Measurements from ENCODE around the gene GAD1. TPM values are rescaled to one million over a fixed set of nuclear protein-coding genes. Genes with fewer than 3 reads are reported as not detected.

GAD1 gene
- total RNA-seq, 3 donors from 2014 or later (not counting 1 experiment from before 2014, with no cell fraction given), result not detected

DNA sequence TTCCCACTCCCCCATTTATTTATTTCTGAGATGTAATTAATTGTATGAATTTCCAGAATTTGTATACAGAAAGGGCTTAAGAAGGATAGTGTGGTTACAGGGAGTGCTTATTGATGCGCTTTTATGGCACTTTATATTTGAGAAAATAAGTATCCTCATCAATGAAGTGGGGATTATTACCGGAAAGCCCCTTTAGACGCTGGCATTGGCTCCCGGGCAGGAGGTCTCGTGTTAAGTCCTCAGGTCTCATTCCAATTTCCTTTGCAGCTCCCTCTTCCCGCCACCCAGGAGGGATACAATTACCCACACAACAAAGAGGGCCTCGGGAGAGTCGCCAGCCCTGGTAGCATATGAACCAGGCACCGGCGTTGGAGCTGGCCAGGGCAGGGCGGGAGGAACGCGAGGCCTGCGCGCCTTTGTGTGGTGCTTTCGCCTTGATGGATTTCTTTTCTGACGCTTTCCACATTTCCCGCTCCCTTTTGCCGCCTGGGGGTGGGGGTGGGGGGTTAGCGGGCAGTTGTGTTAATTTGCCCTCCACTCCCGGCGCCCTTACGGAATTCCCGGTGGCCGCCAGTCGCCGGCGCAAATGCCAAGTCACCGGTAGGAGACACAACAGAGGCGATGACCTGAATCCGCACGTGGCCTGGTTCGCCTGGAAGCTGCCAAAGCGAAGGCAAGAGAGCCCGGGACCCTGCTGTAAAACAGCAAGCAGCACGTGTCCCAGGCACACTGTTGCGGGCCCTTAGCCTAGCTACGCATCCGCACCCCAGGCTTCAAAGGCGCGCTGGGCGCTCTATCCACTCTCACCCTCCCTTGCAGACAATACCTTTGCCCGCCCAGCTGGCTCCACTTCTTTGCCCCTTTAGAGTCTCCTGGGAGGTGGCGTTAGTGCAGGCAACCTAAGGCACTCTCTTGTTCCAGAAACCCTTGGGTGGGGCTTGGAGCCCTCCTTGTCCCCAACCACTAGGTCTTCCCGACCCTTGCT, 3.3 kb downstream of the GAD1 start:
- Histone ChIP-seq H3K36me3 (ENCODE audit: control insufficient read depth, insufficient read depth, low read length) (no peaks in the 10 kb centered on the region), H3K27me3 (ENCODE audit: control insufficient read depth, insufficient read depth, low read length) (peaks cover 82% of the 10 kb centered on the region), H3K4me3 (ENCODE audit: low read length) (peak overlapping the region; percentile 18), H3K9me3 (ENCODE audit: control insufficient read depth, insufficient read depth, low read length) (peaks cover 4% of the 10 kb centered on the region), H3K4me1 (ENCODE audit: control insufficient read depth, insufficient read depth, low read length) (peaks cover 78% of the 10 kb centered on the region), H3K27ac (ENCODE audit: low read length) (no peak overlapping the region)
- WGBS (ENCODE audit: insufficient coverage), result 15% methylated on average over 45 of the region's 45 CpGs
- intact Hi-C loops (cut with micrococcal nuclease), result loop anchor here (10.0 kb wide), 1 partner anchor 1285 kb away; the partner anchor contains the start of gene DLX2
- ATAC-seq (no peak), DNase-seq (peak in 1 of 2 donors; percentile 34)
- peak overlapping the region in 1 of 2 donors; percentile 1 for H3K27ac Mint-ChIP-seq
- no peaks in the 10 kb centered on the region for H3K36me3 Mint-ChIP-seq
- peaks cover 40 to 64% of the 10 kb centered on the region in 2 donors for H3K4me1 Mint-ChIP-seq
- peak overlapping the region; percentile 83 for H3K4me3 Mint-ChIP-seq
- peaks cover 76% of the 10 kb centered on the region in 2 donors for H3K27me3 Mint-ChIP-seq (ENCODE audit: low read depth in 2 of 2)
- TF ChIP-seq, protein P1, sequence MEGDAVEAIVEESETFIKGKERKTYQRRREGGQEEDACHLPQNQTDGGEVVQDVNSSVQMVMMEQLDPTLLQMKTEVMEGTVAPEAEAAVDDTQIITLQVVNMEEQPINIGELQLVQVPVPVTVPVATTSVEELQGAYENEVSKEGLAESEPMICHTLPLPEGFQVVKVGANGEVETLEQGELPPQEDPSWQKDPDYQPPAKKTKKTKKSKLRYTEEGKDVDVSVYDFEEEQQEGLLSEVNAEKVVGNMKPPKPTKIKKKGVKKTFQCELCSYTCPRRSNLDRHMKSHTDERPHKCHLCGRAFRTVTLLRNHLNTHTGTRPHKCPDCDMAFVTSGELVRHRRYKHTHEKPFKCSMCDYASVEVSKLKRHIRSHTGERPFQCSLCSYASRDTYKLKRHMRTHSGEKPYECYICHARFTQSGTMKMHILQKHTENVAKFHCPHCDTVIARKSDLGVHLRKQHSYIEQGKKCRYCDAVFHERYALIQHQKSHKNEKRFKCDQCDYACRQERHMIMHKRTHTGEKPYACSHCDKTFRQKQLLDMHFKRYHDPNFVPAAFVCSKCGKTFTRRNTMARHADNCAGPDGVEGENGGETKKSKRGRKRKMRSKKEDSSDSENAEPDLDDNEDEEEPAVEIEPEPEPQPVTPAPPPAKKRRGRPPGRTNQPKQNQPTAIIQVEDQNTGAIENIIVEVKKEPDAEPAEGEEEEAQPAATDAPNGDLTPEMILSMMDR (IDR thresholded peaks at IDR 0.05), result no peak
- H3K9me3 Mint-ChIP-seq, result no peaks in the 10 kb centered on the region

DNA sequence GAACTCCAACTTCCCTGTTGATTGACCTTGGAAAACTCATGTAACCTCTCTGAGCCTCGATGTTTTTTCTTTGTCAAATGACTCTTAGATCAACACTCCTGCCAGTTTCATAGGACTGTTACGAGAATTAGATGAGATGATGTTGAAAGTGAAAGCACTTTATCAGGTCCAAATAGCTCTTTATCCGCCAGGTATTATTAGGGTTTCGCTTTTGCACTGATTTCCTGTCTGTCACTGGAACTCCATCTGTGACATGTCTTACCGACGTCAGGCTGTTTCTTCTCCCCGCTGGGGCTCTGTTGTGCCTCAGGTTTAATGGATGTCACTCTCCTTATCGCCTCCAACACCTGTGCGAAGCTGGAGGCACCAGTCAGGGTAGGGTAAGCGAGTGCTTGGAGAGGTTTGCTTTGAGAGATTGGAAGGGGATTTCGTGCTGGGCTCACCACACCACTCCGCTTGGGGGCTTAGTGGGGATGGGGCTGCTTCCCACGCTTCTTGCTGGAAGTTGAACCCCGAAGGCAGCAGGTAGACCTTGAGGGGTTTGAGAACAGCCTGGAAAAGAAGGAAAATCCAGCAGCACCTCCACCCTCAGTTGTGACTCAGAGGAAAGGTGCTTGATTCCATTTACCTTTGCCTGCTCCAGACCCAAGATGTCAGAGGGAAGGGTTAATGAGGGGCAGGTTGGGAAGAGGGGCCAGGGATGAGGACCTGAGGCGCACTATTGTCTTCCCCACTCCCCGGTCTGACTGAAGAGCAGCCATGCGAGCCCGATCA, 4.3 kb downstream of the GAD1 start:
- DNase-seq, result peak in 1 of 2 donors; percentile 70
- peak overlapping the region in 1 of 2 donors; percentile 1 for H3K27ac Mint-ChIP-seq
- peaks cover 75% of the 10 kb centered on the region for H3K27me3 ChIP-seq (ENCODE audit: control insufficient read depth, insufficient read depth, low read length)
- H3K9me3 ChIP-seq (ENCODE audit: control insufficient read depth, insufficient read depth, low read length), result peaks cover 4% of the 10 kb centered on the region
- TF ChIP-seq, protein P1 (IDR thresholded peaks at IDR 0.05), result no peak
- H3K27ac ChIP-seq (ENCODE audit: low read length), result no peak overlapping the region
- peak; percentile 43 to 54 (median 52) for ATAC-seq
- intact Hi-C loops (cut with micrococcal nuclease), result no loop called here
- no peaks in the 10 kb centered on the region for H3K36me3 ChIP-seq (ENCODE audit: control insufficient read depth, insufficient read depth, low read length)
- peaks cover 33 to 56% of the 10 kb centered on the region in 2 donors for H3K4me1 Mint-ChIP-seq
- H3K4me1 ChIP-seq (ENCODE audit: control insufficient read depth, insufficient read depth, low read length), result peaks cover 68% of the 10 kb centered on the region
- WGBS (ENCODE audit: insufficient coverage), result 21% methylated on average over 18 of the region's 18 CpGs
- peak overlapping the region; percentile 83 for H3K4me3 Mint-ChIP-seq
- H3K9me3 Mint-ChIP-seq, result no peaks in the 10 kb centered on the region
- peaks cover 77 to 78% of the 10 kb centered on the region in 2 donors for H3K27me3 Mint-ChIP-seq (ENCODE audit: low read depth in 2 of 2)
- H3K36me3 Mint-ChIP-seq, result no peaks in the 10 kb centered on the region
- peak overlapping the region; percentile 18 for H3K4me3 ChIP-seq (ENCODE audit: low read length)

DNA sequence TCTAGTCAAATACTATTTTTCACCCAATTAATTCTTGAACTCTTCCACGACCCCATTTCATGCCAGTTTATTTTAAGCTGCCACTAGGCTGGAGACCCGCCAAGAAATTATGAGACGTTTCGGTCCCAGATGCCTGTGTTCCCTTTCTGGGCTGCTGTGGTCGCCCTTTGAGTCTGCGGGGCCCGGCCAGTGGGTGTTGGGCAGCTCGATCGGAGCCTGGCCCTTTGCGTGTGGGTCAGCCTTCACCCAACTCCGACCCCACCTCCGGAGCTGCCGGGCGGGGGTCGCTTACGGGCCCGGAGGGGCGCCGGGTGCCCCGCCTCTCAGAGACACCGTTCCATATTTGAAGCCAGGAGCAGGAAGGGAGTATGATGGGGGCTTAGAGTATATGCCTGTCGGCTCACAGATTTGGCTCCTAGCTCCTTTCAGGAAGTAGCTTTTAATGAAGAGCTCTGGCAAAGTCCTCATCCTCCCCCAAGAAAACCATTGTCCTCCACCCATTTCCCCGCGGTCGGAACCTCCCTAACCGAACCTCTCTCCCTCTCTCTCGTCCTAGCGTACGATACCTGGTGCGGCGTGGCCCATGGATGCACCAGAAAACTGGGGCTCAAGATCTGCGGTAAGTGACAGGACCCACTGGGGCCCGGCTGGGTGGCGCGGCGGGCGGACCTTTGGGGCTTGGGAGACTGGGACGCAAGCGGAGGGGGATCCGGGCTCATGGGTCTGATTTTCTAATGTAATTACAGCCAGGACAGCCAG, 5.0 kb downstream of the GAD1 start:
- peak overlapping the region; percentile 83 for H3K4me3 Mint-ChIP-seq
- H3K9me3 Mint-ChIP-seq, result no peaks in the 10 kb centered on the region
- DNase-seq (peak in 1 of 2 donors; percentile 23), ATAC-seq (no peak)
- peaks cover 78 to 84% of the 10 kb centered on the region in 2 donors for H3K27me3 Mint-ChIP-seq (ENCODE audit: low read depth in 2 of 2)
- TF ChIP-seq, protein P1 (IDR thresholded peaks at IDR 0.05), result no peak
- no peak overlapping the region for H3K27ac Mint-ChIP-seq
- H3K4me3 ChIP-seq (ENCODE audit: low read length), result no peak overlapping the region
- no peaks in the 10 kb centered on the region for H3K36me3 ChIP-seq (ENCODE audit: control insufficient read depth, insufficient read depth, low read length)
- H3K4me1 Mint-ChIP-seq, result peaks cover 33 to 54% of the 10 kb centered on the region in 2 donors
- H3K36me3 Mint-ChIP-seq, result no peaks in the 10 kb centered on the region
- intact Hi-C loops (cut with micrococcal nuclease), result no loop called here
- peaks cover 71% of the 10 kb centered on the region for H3K27me3 ChIP-seq (ENCODE audit: control insufficient read depth, insufficient read depth, low read length)
- WGBS (ENCODE audit: insufficient coverage), result 12% methylated on average over 40 of the region's 40 CpGs
- H3K9me3 ChIP-seq (ENCODE audit: control insufficient read depth, insufficient read depth, low read length), result peaks cover 4% of the 10 kb centered on the region
- H3K4me1 ChIP-seq (ENCODE audit: control insufficient read depth, insufficient read depth, low read length), result peaks cover 61% of the 10 kb centered on the region
- H3K27ac ChIP-seq (ENCODE audit: low read length), result no peak overlapping the region
